Measurements from ENCODE around the gene INHA. TPM values are rescaled to one million over a fixed set of nuclear protein-coding genes. Genes with fewer than 3 reads are reported as not detected.
A peak's percentile ranks its signal among the peaks of the same experiment; 100 is the strongest.

INHA gene
- total RNA-seq, 3 donors from 2014 or later (not counting 1 experiment from before 2014, with no cell fraction given) = not detected

- H3K27ac Mint-ChIP-seq = no peak overlapping the region
- WGBS (ENCODE audit: insufficient coverage) = 48% methylated on average over 7 of the region's 7 CpGs
- Histone ChIP-seq H3K27ac (ENCODE audit: low read length) (no peak overlapping the region), H3K36me3 (ENCODE audit: control insufficient read depth, insufficient read depth, low read length) (no peaks in the 10 kb centered on the region), H3K27me3 (ENCODE audit: control insufficient read depth, insufficient read depth, low read length) (peaks cover 28% of the 10 kb centered on the region), H3K9me3 (ENCODE audit: control insufficient read depth, insufficient read depth, low read length) (no peaks in the 10 kb centered on the region), H3K4me3 (ENCODE audit: low read length) (no peak overlapping the region), H3K4me1 (ENCODE audit: control insufficient read depth, insufficient read depth, low read length) (peaks cover 20% of the 10 kb centered on the region)
- TF ChIP-seq CTCF (IDR thresholded peaks at IDR 0.05) = no peak
- ATAC-seq (no peak), DNase-seq (no peak)
- intact Hi-C loops (cut with micrococcal nuclease) = loop anchor here (2.0 kb wide), 1 partner anchor 46 kb away; no protein-coding TSS in a partner anchor
- peaks cover 5 to 17% of the 10 kb centered on the region in 2 donors for H3K4me1 Mint-ChIP-seq
- no peaks in the 10 kb centered on the region for H3K9me3 Mint-ChIP-seq
- peaks cover 8 to 26% of the 10 kb centered on the region in 2 donors for H3K27me3 Mint-ChIP-seq (ENCODE audit: low read depth in 2 of 2)
- H3K4me3 Mint-ChIP-seq = peak overlapping the region; percentile 28
- H3K36me3 Mint-ChIP-seq = no peaks in the 10 kb centered on the region
Observed at GRCh38 chr2:219553168-219553417, 19.0 kb upstream of the INHA start.

- Mint-ChIP-seq H3K36me3 (no peaks in the 10 kb centered on the region), H3K9me3 (no peaks in the 10 kb centered on the region), H3K27me3 (ENCODE audit: low read depth in 2 of 2) (peaks cover 8 to 22% of the 10 kb centered on the region in 2 donors), H3K27ac (no peak overlapping the region), H3K4me3 (peak overlapping the region; percentile 45), H3K4me1 (peaks cover 5 to 17% of the 10 kb centered on the region in 2 donors)
- H3K36me3 ChIP-seq (ENCODE audit: control insufficient read depth, insufficient read depth, low read length) = no peaks in the 10 kb centered on the region
- intact Hi-C loops (cut with micrococcal nuclease) = loop anchor here (2.0 kb wide), 1 partner anchor 45 kb away; no protein-coding TSS in a partner anchor
- TF ChIP-seq CTCF (IDR thresholded peaks at IDR 0.05) = no peak
- no peaks in the 10 kb centered on the region for H3K9me3 ChIP-seq (ENCODE audit: control insufficient read depth, insufficient read depth, low read length)
- ATAC-seq (no peak), DNase-seq (no peak)
- H3K4me3 ChIP-seq (ENCODE audit: low read length) = no peak overlapping the region
- peaks cover 28% of the 10 kb centered on the region for H3K27me3 ChIP-seq (ENCODE audit: control insufficient read depth, insufficient read depth, low read length)
- WGBS (ENCODE audit: insufficient coverage) = 88% methylated on average over 12 of the region's 12 CpGs
- H3K27ac ChIP-seq (ENCODE audit: low read length) = no peak overlapping the region
- peaks cover 20% of the 10 kb centered on the region for H3K4me1 ChIP-seq (ENCODE audit: control insufficient read depth, insufficient read depth, low read length)
Observed at GRCh38 chr2:219553463-219553963, 18.6 kb upstream of the INHA start.

GRCh38 chr2:219554350-219554749 is 17.8 kb upstream of the INHA start:
- no peak for TF ChIP-seq CTCF (IDR thresholded peaks at IDR 0.05)
- H3K4me1 Mint-ChIP-seq = peaks cover 5 to 17% of the 10 kb centered on the region in 2 donors
- Histone ChIP-seq H3K36me3 (ENCODE audit: control insufficient read depth, insufficient read depth, low read length) (no peaks in the 10 kb centered on the region), H3K27ac (ENCODE audit: low read length) (no peak overlapping the region), H3K9me3 (ENCODE audit: control insufficient read depth, insufficient read depth, low read length) (no peaks in the 10 kb centered on the region), H3K27me3 (ENCODE audit: control insufficient read depth, insufficient read depth, low read length) (peaks cover 28% of the 10 kb centered on the region), H3K4me1 (ENCODE audit: control insufficient read depth, insufficient read depth, low read length) (peaks cover 20% of the 10 kb centered on the region), H3K4me3 (ENCODE audit: low read length) (no peak overlapping the region)
- intact Hi-C loops (cut with micrococcal nuclease) = no loop called here
- DNase-seq (no peak), ATAC-seq (no peak)
- no peaks in the 10 kb centered on the region for H3K9me3 Mint-ChIP-seq
- H3K36me3 Mint-ChIP-seq = no peaks in the 10 kb centered on the region
- peaks cover 8 to 22% of the 10 kb centered on the region in 2 donors for H3K27me3 Mint-ChIP-seq (ENCODE audit: low read depth in 2 of 2)
- no peak overlapping the region for H3K27ac Mint-ChIP-seq
- no peak overlapping the region for H3K4me3 Mint-ChIP-seq
- whole genome bisulfite sequencing (ENCODE audit: insufficient coverage) = 93% methylated on average over 15 of the region's 15 CpGs

- intact Hi-C loops (cut with micrococcal nuclease) = no loop called here
- Histone ChIP-seq H3K4me1 (ENCODE audit: control insufficient read depth, insufficient read depth, low read length) (peaks cover 20% of the 10 kb centered on the region), H3K9me3 (ENCODE audit: control insufficient read depth, insufficient read depth, low read length) (no peaks in the 10 kb centered on the region), H3K4me3 (ENCODE audit: low read length) (no peak overlapping the region), H3K36me3 (ENCODE audit: control insufficient read depth, insufficient read depth, low read length) (no peaks in the 10 kb centered on the region), H3K27me3 (ENCODE audit: control insufficient read depth, insufficient read depth, low read length) (peaks cover 28% of the 10 kb centered on the region), H3K27ac (ENCODE audit: low read length) (no peak overlapping the region)
- Mint-ChIP-seq H3K9me3 (no peaks in the 10 kb centered on the region), H3K4me3 (no peak overlapping the region), H3K27me3 (ENCODE audit: low read depth in 2 of 2) (peaks cover 8 to 19% of the 10 kb centered on the region in 2 donors), H3K36me3 (no peaks in the 10 kb centered on the region), H3K27ac (no peak overlapping the region), H3K4me1 (peaks cover 5 to 15% of the 10 kb centered on the region in 2 donors)
- no peak for DNase-seq
- ATAC-seq = no peak
- 90% methylated on average over 20 of the region's 20 CpGs for WGBS (ENCODE audit: insufficient coverage)
- no peak for TF ChIP-seq CTCF (IDR thresholded peaks at IDR 0.05)
Observed at GRCh38 chr2:219555956-219556355, 16.2 kb upstream of the INHA start.

Data from natural killer cell (primary cell).